Astrocyte of the cerebellum (primary cell): ENCODE results near the gene PICK1.
"Not testable (repeated sequence)": the region's sequence is repeated elsewhere in the genome, so short reads cannot be mapped to it uniquely, and the experiment has no call there.

ENCODE experiments used
- DNase-seq: peaks from one replicate; pipeline ENCODE4 v3.0.0-alpha.2; 2011; ENCODE audit warnings: low read depth
- H3K4me3 ChIP-seq: 2 replicates; pipeline ENCODE4 v1.5.1; 2011; ENCODE audit warnings: mild to moderate bottlenecking, low read depth, low read length, moderate library complexity
- in situ Hi-C: cut with HindIII; loops from 2 replicates; pipeline ENCODE4 v1.10.0; 2017; ENCODE audit warnings: low sequenced_read_pairs
- TF ChIP-seq, protein P1 (sequence below): IDR thresholded peaks from 2 replicates; pipeline ENCODE4 v1.5.1; 2012; ENCODE audit warnings: low read length, low read depth, moderate library complexity, mild to moderate bottlenecking; ENCODE audit errors: missing control alignments

PICK1 gene

DNA sequence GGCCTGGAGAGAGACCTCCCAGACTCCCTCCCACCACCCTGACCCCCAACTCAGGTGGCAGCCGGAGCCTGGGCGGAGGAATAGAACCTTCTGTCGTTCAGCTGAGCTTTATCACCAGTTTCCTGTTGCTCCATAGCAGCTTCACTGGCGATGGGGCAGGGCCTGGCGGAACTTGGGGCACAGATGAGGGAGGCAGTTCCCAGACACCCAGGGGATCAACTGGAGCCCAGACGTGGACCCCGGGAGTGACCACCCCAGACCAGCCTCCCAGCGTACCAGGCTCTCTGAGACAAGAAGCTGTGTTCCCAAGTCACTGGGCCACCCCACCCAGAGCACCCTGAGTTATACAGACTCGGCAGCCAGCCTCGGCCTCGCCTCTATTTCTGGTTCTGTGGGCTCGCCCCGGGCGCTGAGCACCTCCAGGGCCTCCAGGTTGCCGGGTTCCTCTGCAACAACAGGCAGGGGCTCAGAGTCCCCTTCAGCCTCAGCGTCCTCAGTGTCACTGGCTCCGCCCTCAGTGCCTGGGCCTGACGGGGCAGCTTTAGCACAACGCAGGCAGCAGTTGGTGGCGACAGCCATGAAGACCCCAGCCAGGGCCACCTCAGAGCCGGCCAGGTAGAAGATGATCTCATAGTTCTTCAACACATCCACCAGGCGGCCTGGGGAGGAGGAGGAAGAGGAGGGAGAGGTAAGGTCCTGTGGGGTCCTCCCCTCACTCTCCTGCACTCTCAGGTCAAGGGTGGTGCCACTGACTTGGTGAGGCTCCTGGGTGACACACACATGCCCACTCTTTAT, 21.0 kb downstream of the PICK1 start:
- no peak for DNase-seq
- H3K4me3 ChIP-seq = no peak overlapping the region
- TF ChIP-seq, protein P1, sequence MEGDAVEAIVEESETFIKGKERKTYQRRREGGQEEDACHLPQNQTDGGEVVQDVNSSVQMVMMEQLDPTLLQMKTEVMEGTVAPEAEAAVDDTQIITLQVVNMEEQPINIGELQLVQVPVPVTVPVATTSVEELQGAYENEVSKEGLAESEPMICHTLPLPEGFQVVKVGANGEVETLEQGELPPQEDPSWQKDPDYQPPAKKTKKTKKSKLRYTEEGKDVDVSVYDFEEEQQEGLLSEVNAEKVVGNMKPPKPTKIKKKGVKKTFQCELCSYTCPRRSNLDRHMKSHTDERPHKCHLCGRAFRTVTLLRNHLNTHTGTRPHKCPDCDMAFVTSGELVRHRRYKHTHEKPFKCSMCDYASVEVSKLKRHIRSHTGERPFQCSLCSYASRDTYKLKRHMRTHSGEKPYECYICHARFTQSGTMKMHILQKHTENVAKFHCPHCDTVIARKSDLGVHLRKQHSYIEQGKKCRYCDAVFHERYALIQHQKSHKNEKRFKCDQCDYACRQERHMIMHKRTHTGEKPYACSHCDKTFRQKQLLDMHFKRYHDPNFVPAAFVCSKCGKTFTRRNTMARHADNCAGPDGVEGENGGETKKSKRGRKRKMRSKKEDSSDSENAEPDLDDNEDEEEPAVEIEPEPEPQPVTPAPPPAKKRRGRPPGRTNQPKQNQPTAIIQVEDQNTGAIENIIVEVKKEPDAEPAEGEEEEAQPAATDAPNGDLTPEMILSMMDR = no peak
- in situ Hi-C loops = no loop called here

DNA sequence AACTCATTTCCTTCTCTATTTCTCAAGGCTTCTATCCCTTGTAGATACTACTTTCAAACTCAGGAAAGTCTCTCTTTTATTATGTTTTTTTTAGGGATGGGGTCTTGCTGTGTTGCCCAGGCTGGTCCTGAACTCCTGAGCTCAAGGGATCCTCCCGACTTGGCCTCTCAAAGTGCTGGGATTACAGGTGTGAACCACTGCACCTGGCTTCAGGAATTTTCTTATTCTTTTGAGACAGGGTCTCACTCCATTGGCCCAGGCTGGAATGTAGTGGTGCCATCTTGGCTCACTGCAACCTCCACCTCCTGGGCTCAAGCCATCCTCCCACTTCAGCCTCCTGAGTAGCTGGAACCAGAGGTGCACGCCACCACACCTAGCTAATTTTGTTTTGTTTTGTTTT, 22.0 kb downstream of the PICK1 start:
- H3K4me3 ChIP-seq, in situ Hi-C loops, DNase-seq: not testable (repeated sequence)

DNA sequence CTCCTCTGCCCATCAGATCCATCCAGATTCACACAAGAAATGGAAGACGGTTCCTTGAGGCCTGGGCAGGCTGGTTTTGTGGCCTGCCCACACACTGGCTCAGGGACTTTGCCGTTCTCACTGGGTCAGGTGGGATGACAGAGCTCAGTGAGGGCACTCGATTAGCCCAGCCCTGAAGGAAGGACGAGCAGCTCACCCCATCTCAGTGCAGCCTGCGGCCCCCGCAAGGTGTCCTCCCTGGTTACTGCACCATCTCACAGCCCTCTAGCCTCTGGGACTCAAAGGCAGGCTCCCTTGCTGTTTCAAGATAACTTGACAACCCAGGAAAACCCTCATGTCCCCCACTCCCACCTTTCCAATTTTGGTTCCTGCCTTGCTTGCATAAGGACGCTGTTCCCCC, 22.6 kb downstream of the PICK1 start:
- TF ChIP-seq, protein P1 = no peak
- no peak overlapping the region for H3K4me3 ChIP-seq
- in situ Hi-C loops = no loop called here
- no peak for DNase-seq

DNA sequence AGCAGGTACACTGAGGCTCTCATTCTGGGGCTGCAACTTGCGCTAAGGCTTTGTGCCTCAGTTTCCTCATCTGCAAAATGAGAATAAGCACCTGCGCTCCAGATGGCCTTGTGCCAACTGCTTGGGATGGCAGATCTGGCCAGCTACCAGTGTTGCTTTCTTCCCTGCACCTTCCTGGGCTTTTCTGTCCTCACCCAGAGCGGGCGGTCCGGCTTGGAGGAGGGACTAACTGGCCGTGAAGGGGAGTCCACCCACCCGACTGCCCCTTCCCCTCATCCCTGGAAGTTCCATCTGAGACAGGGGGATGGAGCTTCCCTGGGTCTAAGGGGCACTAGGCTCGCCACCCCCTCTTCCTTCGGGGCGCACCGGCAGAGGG, 23.3 kb downstream of the PICK1 start:
- TF ChIP-seq, protein P1 = no peak
- DNase-seq = no peak
- no peak overlapping the region for H3K4me3 ChIP-seq
- in situ Hi-C loops = no loop called here

DNA sequence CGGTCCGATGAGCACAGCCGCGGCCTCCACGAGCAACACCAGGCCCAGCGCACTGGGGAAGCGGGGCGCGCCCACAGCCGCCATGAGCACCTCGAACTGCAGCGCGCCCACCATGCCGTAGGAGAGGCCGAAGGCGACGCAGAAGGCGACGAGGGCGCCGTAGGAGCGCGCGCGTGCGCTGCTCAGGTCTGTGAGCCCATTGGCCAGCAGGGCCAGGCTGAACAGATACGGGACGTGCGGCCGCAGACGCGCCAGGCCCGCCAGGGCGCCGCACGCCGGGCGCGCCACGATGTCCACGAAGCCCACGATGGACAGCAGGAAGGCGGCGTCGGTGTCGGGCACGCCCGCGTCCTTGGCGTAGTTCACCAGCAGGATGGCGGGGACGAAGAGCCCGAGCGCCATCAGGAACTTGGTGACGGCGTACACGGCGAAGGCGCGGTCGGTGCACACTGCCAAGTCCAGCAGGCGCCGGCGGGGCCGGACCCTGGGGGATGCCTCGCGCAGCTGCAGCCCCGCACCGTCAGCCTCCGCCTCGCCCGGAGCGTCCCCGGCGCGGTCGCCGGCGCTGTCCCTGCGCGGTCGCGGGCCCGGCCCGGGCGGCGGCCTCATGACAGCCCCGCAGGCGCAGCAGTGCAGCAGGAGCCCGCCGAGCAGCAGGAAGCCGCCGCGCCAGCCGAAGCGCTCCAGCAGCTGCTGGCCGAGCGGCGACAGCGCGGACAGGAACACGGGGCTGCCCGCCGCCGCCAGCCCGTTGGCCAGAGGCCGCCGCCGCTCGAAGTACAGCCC, 23.8 kb downstream of the PICK1 start:
- peak overlapping the region; percentile 15 for H3K4me3 ChIP-seq
- TF ChIP-seq, protein P1 = no peak
- DNase-seq = no peak
- in situ Hi-C loops = no loop called here

DNA sequence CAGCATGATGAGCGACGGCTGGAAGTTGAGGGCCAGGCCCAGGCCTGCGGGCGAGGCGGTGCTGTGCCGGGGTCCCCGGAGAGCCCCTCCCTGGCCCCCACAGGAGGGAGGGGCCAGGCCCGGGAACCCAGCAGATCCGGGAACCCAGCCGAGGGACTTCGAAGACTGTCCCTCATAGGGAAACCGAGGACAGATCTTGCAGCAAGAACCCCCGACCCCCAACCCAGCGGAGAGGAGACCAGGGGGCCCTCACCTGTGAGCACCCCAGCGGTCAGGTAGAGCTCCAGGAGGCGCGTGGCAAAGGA, 24.4 kb downstream of the PICK1 start:
- in situ Hi-C loops = no loop called here
- no peak overlapping the region for H3K4me3 ChIP-seq
- TF ChIP-seq, protein P1 = no peak
- no peak for DNase-seq

DNA sequence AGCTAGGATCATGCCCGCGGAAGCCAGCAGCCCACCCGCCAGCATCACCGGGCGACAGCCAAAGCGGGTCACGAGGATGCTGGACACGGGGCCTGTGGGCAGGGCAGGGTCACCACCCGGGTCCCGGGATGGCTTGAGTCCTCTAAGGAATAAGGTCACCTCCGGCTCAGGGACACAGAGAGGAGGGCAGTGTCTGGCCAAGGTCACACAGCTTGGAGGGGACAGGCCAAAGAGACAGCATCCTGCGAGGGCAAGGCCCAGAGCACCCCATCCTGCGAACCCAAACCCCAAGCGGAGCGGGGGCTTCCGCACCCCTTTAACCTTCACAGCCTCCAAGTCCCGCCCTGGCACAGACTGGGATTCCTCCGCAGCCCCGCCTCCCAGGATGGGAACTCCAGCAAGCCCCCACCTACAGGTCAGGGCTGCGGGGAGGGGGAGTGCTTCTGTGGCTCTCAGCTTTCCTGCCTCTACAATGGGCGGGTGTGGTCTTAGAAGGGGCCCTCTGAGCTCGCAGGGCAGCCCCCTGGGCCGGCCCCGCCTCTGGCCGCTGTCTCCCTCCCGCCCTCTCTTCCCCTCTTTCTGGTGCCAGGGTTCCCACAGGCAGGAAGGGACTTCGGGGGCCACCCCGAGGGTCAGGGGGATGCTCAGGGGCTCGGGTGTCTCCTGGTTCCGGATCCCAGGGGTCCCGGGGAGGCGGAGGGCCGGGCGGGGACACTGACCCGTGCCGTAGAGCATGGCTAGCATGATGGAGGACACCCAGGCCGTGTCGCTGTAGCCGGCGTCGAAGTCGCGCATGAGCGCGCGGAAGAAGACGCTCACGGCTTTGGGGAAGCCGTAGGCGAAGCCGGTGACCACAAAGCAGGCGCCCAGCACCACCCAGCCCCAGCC, 25.0 kb downstream of the PICK1 start:
- in situ Hi-C loops = no loop called here
- no peak for DNase-seq
- no peak overlapping the region for H3K4me3 ChIP-seq
- TF ChIP-seq, protein P1 = no peak
